22Rv1 (cell line): ENCODE measurements around the gene NOPCHAP1.

Experiments used
- H3K27ac ChIP-seq: fragments of 450-650 bp; 2 replicates; pipeline ENCODE4 v1.5.1; 2017
- ZFX ChIP-seq: fragments of 450-650 bp; IDR thresholded peaks from 2 replicates; pipeline ENCODE4 v1.6.1; 2017; ENCODE audit warnings: antibody characterized with exemption, borderline replicate concordance
- TF ChIP-seq, protein P1 (sequence below): fragments of 450-650 bp; IDR thresholded peaks from 2 replicates; pipeline ENCODE4 v1.5.1; 2017; ENCODE audit warnings: mild to moderate bottlenecking

The NOPCHAP1 gene

GRCh38 chr12:105018776-105019175 lies 32.7 kb downstream of the NOPCHAP1 start:
- TF ChIP-seq, protein P1, sequence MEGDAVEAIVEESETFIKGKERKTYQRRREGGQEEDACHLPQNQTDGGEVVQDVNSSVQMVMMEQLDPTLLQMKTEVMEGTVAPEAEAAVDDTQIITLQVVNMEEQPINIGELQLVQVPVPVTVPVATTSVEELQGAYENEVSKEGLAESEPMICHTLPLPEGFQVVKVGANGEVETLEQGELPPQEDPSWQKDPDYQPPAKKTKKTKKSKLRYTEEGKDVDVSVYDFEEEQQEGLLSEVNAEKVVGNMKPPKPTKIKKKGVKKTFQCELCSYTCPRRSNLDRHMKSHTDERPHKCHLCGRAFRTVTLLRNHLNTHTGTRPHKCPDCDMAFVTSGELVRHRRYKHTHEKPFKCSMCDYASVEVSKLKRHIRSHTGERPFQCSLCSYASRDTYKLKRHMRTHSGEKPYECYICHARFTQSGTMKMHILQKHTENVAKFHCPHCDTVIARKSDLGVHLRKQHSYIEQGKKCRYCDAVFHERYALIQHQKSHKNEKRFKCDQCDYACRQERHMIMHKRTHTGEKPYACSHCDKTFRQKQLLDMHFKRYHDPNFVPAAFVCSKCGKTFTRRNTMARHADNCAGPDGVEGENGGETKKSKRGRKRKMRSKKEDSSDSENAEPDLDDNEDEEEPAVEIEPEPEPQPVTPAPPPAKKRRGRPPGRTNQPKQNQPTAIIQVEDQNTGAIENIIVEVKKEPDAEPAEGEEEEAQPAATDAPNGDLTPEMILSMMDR = no peak
- no peak for TF ChIP-seq ZFX
- H3K27ac ChIP-seq = no peak overlapping the region

DNA sequence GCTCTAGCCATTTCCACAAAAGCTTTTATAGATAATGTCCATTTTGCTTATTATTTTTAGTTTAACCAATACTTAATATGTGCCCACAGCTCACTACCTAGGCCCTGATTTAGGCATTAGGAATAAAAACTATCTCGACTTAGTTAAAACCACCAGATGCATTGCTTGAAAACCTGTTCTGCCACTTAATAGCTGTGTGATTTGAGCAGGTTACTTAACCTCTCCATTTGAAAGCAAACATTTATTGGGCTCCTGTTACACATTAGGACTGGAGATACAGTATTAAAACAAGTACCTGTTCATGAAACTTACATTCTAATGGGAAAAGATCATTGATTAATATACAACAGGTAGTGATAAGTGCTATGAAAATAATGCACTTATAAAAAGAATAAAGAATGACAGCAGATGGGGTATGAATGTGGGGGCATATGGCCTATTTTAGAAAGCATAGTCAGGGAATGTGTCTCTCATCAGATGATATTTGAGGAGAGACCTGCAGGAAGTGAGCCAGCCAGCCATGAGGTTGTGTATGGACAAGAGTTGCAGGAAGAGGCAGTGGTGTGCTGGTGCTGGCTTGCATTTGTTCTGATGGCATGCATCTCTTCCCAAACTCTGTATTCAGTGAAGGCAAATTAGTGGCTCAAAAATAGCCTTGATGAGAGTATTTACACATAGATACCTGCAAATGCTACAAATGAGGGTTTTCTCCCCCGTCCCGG lies 34.3 kb downstream of the NOPCHAP1 start:
- no peak for TF ChIP-seq ZFX
- TF ChIP-seq, protein P1 = no peak
- no peak overlapping the region for H3K27ac ChIP-seq

- TF ChIP-seq ZFX = no peak
- TF ChIP-seq, protein P1 = no peak
Observed at GRCh38 chr12:105024928-105025327, 38.8 kb downstream of the NOPCHAP1 start.

DNA sequence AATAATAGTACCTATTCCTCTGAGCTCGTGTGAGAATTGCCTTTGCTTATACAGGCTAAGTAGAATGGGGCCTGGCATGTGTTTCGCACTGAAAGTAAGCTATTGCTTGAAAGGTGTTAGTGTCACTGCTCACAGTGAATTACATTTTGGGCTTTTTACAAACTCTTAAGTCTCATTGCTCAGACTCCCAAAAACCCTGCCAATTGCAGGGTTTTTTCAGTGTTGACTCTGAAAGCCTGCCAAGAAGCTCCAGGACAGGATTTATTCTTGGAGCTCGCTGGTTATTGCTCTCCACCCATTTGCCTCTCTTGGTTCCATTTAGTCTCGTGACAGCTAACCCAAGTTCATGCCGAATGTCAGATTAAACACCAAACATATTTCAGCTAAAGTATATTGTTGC lies 39.8 kb downstream of the NOPCHAP1 start:
- H3K27ac ChIP-seq = no peak overlapping the region
- TF ChIP-seq ZFX = no peak
- TF ChIP-seq, protein P1 = no peak

More at GRCh38 chr12:105024928-105025327, 38.8 kb downstream of the NOPCHAP1 start:
- H3K27ac ChIP-seq = no peak overlapping the region

- TF ChIP-seq, protein P1 = no peak
- no peak for TF ChIP-seq ZFX
- no peak overlapping the region for H3K27ac ChIP-seq
Observed at GRCh38 chr12:105026411-105026810, 40.3 kb downstream of the NOPCHAP1 start.

DNA sequence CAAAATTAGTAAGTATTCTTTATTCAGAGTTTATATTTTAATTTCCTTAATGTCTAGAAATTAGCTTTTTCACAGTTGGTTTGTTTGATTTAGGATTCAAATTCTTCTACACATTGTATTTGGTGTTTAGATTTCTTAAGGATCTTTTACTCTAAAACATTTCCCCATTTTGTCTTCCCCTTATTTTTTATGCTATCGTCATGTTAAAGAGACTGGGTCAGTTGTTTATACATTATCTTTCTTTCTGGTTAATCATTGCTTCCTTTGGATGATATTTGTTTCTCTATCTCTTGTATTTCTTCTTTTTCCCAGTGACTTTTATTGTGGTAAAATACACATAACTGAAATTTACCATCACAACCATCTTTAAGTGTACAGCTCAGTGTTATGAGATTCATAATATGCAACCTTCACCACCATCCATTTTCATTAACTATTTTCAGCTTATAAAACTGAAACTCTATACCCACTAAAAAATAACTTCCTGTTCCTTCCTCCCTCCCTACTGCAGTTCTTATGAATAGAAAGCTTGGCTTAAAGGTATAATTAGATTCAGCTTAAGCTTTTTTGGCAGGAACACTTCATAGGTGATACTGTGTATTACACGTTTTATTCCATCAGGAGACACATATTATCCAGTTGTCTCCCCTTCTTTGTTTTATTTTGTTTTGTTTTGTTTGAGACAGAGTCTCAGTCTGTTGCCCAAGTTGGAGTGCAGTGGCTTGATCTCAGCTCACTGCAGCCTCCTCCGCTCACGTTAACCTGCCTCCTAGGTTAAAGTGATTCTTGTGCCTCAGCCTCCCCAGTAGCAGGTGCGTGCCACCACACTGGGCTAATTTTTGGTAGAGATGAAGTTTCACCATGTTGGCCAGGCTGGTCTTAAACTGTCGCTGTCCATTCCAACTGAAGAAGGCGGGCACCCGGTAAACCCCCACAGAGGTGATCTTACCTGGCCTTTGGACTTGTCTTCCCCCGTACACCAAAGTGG lies 45.0 kb downstream of the NOPCHAP1 start:
- TF ChIP-seq, protein P1 = no peak
- TF ChIP-seq ZFX = no peak
- no peak overlapping the region for H3K27ac ChIP-seq
